Fibroblast of peridontal ligament (primary cell): ENCODE measurements around the gene SYT15.

ENCODE experiments used
- DNase-seq: peaks from one replicate; pipeline ENCODE4 v3.0.0-alpha.2; 2010; ENCODE audit errors: extremely low read depth

SYT15 gene

GRCh38 chr10:46544989-46545791 lies 33.7 kb upstream of the SYT15 start:
- DNase-seq, result peak; percentile 35

GRCh38 chr10:46545861-46546590 lies 32.9 kb upstream of the SYT15 start:
- no peak for DNase-seq

- no peak for DNase-seq
Measured at GRCh38 chr10:46546591-46547540, 32.1 kb upstream of the SYT15 start.

GRCh38 chr10:46547541-46548497 lies 31.1 kb upstream of the SYT15 start:
- DNase-seq, result no peak

GRCh38 chr10:46548498-46549090 lies 30.3 kb upstream of the SYT15 start:
- no peak for DNase-seq

GRCh38 chr10:46549171-46550075 lies 29.5 kb upstream of the SYT15 start:
- DNase-seq, result no peak

GRCh38 chr10:46550076-46550790 lies 28.7 kb upstream of the SYT15 start:
- DNase-seq, result no peak

- no peak for DNase-seq
Measured at GRCh38 chr10:46550795-46551700, 27.9 kb upstream of the SYT15 start.

- DNase-seq, result no peak
Measured at GRCh38 chr10:46551701-46552525, 27.0 kb upstream of the SYT15 start.

GRCh38 chr10:46552526-46553237 lies 26.2 kb upstream of the SYT15 start:
- no peak for DNase-seq

GRCh38 chr10:46553238-46554049 lies 25.5 kb upstream of the SYT15 start:
- no peak for DNase-seq

GRCh38 chr10:46554166-46554781 lies 24.7 kb upstream of the SYT15 start:
- no peak for DNase-seq

GRCh38 chr10:46555366-46555712 lies 23.6 kb upstream of the SYT15 start:
- no peak for DNase-seq

- DNase-seq, result no peak
Measured at GRCh38 chr10:46555713-46556514, 23.0 kb upstream of the SYT15 start.
